Measurements from ENCODE around the gene RIGI.
A peak's percentile ranks its signal among the peaks of the same experiment; 100 is the strongest.
"Not testable (repeated sequence)": the region's sequence is repeated elsewhere in the genome, so short reads cannot be mapped to it uniquely, and the experiment has no call there.

Gene RIGI

DNA sequence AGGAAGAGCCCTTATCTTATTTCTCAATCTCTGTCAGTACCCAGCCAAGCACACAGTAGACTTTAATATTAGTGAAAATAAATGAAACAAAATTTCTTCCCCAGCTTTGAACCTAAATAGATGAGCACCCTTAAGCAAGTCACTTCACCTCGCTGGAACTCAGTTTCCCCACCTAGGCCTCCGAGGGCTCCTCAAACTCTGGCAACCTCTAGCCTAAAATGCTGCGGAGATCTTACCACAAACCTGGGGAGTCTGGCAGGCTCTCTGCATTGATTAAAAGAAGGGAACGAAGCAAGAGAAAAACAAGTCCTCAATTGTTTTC, 326 bp downstream of the RIGI start:
- no peak for DNase-seq

DNA sequence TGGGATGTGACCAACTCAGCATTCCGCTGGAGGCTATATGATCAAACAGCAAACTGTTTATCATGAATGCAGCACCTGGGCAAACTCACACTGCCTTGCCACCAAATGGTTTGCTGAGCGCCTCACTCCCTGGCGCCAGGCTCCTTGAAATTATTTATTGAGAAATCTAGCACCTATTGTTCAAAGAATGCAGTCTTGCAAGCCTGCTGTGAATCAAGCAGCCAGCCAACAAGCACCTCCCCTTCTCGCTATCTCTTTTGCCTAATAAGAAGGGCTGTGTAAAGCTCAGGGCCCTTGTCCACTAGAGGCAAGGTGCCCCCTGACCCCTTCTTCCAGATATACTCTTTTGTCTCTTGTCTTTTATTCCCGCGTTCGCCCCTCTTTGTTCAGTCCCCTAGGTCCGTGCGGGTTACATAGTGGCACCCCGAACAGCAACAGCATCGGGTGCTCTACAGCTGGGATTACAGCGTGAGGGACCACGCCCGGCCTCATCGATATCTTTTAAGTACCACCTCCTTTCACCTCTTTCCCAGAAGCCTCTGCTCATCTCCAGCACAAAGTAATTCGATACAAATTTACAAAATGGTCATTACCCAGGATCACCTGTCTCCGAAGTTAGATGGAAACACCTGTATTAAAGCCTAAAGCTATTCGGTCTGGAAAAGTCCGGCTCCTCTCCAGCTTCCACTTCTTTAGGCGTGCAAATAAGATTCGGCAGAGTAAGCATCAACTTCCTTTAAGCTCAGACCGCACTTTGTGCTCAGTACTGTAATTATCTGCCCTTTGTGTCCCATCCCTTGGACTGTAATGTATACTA, 896 bp downstream of the RIGI start:
- DNase-seq = peak; percentile 17

DNA sequence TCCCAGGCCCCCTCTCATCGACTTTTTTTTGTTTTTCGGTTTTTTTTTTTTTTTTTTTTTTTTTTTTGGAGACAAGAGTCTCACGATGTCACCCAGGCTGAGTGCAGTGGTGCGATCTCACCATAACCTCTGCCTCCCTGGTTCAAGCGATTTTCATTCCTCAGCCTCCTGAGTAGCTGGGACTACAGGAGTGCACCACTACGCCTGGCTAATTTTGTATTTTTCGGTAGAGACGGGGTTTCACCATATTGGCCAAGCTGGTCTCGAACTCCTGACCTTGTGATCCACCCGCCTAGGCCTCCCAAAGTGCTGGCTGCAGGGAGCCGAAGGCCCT, 1.5 kb downstream of the RIGI start:
- DNase-seq = not testable (repeated sequence)

DNA sequence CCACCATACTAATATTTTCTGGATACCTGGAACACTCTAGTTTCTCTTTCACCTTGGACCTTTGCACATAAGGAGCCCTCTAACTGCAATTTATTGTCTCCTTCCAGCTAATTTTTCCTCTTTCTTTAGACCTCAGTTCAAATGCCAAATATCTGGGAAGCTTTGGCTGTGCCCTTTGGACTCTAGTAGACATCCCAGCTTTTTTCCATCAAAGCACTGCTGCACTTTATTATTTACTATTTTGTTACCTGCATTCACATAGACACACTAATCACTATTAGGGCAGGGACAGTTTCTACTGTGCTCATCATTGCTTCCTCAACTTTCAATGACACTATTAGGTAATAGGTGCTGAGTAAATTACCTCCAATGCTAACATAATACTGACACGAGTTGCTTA, 2.1 kb downstream of the RIGI start:
- DNase-seq = no peak

DNA sequence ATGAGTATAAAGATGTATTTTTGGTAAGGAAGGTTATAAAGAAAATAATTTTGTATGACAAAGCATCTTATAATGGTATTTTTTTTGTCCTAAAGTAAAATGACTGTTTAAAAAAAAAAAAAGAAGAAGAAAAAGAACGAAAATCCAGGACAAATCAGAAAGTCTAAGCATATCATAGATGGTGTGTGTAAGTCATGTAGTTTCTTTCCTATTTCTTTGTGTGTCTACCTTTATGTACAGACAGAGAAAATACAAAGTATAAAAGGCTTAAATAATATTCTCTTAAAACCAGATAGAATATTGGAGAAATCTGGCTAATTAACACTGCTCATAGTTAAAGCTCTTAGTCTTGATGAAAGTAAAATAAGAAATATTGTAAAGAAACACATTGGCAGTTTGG, 7.7 kb downstream of the RIGI start:
- no peak for DNase-seq

DNA sequence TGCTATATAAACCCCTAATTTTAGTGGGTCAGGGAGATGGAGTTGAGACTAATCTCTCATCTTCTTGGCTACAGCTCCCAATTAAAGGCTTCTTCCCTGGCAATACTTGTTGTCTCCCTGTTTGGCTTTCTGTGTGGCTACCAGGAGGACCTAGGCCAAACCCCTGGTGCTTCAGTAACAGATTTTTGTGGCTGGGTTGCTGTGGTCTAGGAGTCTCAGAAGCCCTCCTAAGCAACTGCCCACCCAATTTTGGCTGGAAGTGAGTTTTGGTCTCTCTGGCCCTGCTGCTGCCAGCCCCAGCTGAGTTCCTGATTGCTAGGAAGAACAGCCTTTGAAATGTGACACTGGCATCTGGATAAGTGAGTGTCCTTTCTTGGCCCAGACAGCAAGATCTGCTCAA, 9.8 kb downstream of the RIGI start:
- DNase-seq = no peak

DNA sequence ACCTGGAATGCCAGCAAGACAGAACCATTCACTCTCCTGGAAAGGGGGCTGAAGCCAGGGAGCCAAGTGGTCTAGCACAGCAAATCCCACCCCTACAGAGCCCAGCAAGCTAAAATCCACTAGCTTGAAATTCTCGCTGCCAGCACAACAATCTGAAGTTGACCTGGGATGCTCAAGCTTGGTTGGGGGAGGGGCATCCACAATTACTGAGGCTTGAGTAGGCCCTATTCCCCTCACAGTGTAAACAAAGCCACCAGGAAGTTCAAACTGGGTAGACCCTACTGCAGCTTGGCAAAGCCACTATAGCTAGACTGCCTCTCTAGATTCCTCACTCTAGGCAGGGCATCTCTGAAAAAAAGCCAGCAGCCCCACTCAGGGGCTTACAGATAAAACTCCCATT, 17.3 kb downstream of the RIGI start:
- DNase-seq = no peak

DNA sequence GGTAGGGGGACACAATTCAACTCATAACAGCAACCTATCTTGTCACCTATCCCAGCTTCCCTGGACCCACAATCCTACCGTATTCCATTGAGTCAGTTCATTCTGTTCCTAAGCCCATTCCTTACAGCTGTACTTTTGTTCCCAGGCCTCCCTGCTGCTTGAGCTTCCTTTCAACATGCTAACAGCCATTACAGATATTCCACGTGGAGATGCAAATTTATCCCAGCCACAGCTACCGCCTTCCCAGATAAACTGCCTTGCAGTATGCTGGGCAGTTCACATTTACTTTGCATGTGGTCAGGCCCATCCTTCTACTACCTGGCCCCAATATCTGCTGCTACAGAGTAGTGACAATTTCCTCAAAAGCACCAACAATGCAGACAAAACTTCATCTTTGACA, 23.0 kb downstream of the RIGI start:
- no peak for DNase-seq

DNA sequence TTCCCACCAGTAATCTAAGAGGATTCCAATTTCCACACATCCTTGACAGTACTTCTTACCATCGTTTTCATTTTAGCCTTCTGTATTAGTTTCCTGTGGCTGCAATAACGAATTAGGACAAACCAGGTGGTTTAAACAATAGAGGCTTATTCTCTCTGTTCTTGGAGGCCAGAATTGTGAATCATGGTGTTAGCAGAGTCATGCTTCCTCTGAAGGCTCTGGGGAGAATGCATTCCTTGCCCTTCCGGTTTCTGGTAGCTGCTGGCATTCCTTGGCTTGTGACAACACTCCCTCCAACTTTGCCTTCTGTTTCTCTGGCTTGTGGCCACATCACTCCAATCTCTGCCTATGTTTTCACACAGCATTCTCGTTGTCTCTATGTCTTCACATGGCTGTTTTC, 23.5 kb downstream of the RIGI start:
- no peak for DNase-seq

DNA sequence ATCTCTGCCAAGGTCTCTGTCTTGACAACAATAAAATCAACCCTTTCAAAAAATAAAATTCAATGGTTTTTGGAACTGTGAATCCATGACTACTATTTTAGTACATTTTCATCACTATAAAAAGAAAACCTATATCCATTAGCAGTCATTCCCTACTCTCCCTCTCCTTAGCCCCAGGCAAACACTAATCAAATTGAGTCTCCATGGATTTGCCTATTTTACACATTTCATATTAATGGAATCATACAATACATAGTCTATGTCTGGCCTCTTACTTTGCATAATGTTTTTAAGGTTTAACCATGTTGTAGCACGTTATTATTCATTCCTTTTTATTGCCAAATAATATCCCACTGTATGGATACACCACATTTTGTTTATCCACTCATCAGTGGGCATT, 24.1 kb downstream of the RIGI start:
- no peak for DNase-seq

DNA sequence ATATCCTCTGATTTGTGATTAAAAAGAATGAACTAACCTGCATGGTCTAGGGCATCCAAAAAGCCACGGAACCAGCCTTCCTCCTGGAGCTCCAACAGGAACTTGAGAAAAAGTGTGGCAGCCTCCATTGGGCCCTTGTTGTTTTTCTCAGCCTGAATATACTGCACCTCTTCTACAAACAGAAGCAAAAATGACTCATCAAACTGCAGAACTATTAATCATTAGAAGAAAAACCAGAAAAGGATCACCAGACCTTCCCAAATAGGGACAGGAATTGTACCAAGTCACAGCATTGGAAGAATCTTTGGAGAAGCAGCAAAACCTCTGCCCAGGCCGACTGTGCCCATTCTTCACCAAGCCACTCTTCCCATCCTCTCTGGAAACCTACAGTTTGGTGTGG, 25.2 kb downstream of the RIGI start:
- DNase-seq = no peak

DNA sequence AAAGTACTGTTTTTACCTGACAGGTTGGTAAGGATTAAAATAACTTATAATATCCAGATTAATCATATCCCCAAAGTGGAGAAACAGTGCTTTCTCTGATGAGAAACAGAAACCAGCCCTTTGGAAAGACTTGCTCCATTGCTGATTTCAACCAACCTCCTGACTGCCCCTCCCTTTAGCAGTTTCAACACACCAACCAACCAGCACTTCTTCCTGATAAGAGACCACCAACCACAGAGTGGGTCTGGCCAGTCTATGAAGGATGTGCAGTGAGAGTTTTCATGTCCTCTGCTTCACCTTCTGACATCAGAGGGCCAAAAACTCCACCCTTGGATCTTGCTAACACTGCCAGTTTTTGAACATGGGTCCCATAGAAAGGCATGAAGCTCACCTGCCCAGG, 28.1 kb downstream of the RIGI start:
- no peak for DNase-seq

DNA sequence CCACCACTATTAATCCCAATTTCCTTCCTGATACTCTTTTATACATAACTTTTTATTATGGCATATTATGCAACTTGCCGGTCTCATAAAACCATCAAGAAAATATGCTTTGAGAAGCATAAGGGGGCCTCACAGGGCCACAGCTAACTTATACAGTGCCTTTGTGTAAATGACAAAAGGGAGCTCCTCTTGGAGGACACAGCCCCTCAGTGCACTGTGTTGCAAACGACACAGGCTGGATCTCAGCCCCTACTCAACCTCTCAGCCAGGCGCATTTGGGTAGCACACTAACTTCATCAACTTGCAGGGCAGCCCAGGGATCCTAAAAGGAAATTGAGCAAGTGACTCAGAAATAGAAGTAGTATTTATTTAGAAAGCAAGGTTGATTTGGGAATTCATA, 35.4 kb downstream of the RIGI start:
- no peak for DNase-seq

DNA sequence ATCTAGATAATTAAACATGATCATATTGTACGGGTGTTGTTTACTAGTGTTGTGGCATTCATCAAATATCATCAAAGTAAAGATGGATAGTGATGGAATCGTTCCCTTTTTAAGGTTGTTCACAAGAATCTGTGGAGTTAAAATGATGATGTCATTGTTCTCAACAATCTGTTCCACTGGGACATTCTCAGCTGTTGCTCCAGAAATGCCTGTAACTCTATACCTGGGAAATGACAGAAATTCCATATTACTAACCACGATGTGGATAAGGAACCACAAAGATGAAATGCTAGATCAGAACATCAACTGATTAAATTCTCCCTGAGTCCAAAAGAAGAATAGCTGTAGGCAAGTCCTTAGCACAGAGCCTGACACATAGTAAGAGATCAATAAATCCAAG, 38.0 kb downstream of the RIGI start:
- DNase-seq = no peak

DNA sequence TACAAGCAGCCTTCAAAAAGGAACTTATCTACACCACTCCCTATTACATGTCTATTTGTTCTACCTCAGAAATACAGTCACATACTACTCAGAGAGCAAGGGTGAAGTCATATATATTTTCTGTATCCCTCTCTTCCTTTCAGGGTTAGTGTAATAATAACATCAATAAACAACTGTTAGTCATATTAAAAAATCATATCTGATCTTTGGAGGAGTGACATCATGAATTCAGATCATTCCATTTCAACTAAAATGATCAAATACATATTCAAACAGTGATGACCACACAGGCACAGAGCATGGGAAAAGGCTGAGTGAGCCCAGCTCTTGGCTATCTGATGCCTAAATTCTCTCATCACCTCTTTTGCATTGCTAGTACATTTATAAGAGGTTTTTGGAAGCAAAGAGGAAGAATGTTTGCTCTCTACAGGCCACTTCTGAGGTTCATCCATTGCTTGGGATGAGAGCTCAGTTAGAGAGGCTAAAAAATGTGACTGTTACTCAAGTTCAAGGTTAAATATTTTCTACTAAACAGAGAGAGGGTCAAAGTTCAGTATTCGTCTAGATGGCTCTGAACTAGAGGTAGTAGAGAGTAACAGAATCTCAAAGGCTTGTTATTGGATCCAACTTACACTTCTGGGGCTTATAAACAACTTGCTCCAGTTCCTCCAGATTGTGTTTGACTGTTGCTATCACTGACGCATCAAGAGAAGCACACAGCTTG, 39.0 kb downstream of the RIGI start:
- no peak for DNase-seq

DNA sequence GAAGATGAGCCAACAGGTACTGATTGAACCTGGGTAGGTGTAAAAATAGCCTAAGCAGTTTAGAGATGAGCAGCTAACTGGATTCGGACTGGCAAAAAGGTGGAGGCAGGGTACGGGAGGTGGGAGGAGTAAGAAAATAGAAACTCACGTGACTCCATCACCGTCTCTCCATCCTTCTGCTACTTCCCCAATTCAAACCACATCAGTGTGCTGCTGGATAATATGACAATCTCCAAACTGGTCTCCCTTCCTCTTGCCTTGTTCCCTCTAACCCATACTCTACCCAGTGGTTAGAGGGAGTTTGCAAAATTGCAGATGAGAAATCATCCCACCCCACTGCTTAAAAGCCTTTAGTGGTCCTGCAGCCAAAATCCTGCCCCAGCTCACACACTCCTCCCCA, 42.7 kb downstream of the RIGI start:
- no peak for DNase-seq
